ENCODE results near the gene LPIN3. TPM values are rescaled to one million over a fixed set of nuclear protein-coding genes. Genes with fewer than 3 reads are reported as not detected.

The LPIN3 gene
- total RNA-seq, 1 donor from 2014 or later, result 1.1 TPM

DNA sequence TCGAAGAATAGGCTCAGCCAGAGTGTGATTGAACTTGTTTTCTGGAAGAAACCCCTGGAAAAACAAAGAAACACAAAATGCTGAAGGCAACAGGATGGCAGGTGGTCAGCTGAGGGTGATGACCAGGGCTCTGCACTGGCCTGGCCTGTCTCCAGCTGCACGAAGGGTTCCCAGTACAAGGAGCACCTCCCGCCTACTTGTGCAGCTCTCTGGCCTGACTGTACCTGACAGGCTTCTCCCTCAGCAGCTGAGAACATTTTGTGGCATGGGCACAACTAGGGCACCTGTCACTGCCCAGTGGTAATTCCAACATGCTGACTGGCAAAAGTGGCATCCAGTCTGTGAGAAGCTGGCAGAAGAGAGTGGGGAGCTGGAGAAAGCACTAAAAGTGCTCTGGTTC, 64.8 kb downstream of the LPIN3 start:
- no peak overlapping the region for H3K4me3 Mint-ChIP-seq
- H3K27ac Mint-ChIP-seq, result no peak overlapping the region
- H3K9me3 Mint-ChIP-seq, result no peaks in the 10 kb centered on the region
- H3K36me3 Mint-ChIP-seq (ENCODE audit: low read depth), result peaks cover 17% of the 10 kb centered on the region
- intact Hi-C loops (cut with micrococcal nuclease), result no loop called here
- H3K4me1 Mint-ChIP-seq (ENCODE audit: low read depth), result peaks cover 24% of the 10 kb centered on the region
- no peaks in the 10 kb centered on the region for H3K27me3 Mint-ChIP-seq (ENCODE audit: insufficient read depth)
- no peak for DNase-seq (ENCODE audit: low spot score)

DNA sequence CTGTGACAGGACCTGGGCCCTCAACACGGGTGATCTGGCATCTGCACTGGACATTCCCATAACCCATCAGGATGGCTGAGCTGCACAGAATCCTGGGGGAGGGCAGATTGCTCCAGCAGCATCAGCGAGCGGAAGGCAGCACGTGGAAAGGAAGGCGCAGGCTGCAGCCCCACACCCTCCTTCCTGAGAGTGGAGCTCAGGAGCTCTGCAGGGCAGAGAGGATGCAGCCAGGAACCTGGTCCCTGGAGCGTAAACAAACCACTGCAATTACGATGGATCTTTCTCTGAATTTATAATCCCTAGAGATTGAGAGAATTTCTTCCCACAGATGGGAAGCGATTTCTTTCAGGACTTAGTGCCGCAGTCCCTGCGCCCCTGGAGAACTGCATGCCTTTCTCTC, 65.7 kb downstream of the LPIN3 start:
- Mint-ChIP-seq H3K9me3 (no peaks in the 10 kb centered on the region), H3K27me3 (ENCODE audit: insufficient read depth) (no peaks in the 10 kb centered on the region)

GRCh38 chr20:41406896-41407444, 66.3 kb downstream of the LPIN3 start:
- Mint-ChIP-seq H3K27ac (no peak overlapping the region), H3K36me3 (ENCODE audit: low read depth) (peaks cover 20% of the 10 kb centered on the region), H3K27me3 (ENCODE audit: insufficient read depth) (no peaks in the 10 kb centered on the region), H3K4me1 (ENCODE audit: low read depth) (peaks cover 31% of the 10 kb centered on the region), H3K4me3 (no peak overlapping the region), H3K9me3 (no peaks in the 10 kb centered on the region)
- intact Hi-C loops (cut with micrococcal nuclease), result no loop called here
- no peak for DNase-seq (ENCODE audit: low spot score)

More for the DNA sequence above, 65.7 kb downstream of the LPIN3 start:
- Mint-ChIP-seq H3K27ac (no peak overlapping the region), H3K4me1 (ENCODE audit: low read depth) (peaks cover 25% of the 10 kb centered on the region), H3K36me3 (ENCODE audit: low read depth) (peaks cover 18% of the 10 kb centered on the region), H3K4me3 (no peak overlapping the region)
- intact Hi-C loops (cut with micrococcal nuclease), result no loop called here
- DNase-seq (ENCODE audit: low spot score), result no peak

DNA sequence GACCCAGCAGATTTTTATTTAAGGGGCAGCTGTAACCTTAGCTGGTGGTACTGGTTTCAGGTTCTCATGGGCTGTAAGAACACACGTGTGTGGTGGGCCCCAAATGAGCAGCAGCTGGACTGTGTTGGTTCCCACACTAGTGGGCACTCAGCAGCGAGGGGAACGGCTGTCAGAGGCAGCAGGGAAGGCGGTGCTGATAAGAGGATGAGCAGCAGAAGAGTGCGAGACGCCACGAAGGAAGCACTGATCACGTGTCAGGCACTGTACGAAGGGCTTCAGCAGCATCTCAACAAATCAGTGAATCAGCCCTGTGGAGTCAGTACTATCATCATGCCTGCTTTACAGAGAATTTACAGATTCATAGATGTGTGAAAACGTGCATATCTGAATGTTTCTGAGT, 67.0 kb downstream of the LPIN3 start:
- Mint-ChIP-seq H3K36me3 (ENCODE audit: low read depth) (peaks cover 24% of the 10 kb centered on the region), H3K4me1 (ENCODE audit: low read depth) (peaks cover 37% of the 10 kb centered on the region), H3K9me3 (no peaks in the 10 kb centered on the region), H3K4me3 (no peak overlapping the region), H3K27ac (no peak overlapping the region), H3K27me3 (ENCODE audit: insufficient read depth) (no peaks in the 10 kb centered on the region)
- intact Hi-C loops (cut with micrococcal nuclease), result no loop called here
- no peak for DNase-seq (ENCODE audit: low spot score)

- intact Hi-C loops (cut with micrococcal nuclease), result no loop called here
- peaks cover 40% of the 10 kb centered on the region for H3K4me1 Mint-ChIP-seq (ENCODE audit: low read depth)
- no peaks in the 10 kb centered on the region for H3K9me3 Mint-ChIP-seq
- H3K36me3 Mint-ChIP-seq (ENCODE audit: low read depth), result peaks cover 25% of the 10 kb centered on the region
- no peak overlapping the region for H3K27ac Mint-ChIP-seq
- H3K27me3 Mint-ChIP-seq (ENCODE audit: insufficient read depth), result no peaks in the 10 kb centered on the region
- H3K4me3 Mint-ChIP-seq, result peak overlapping the region; percentile 22
- peak; percentile 11 for DNase-seq (ENCODE audit: low spot score)
These were observed 67.7 kb downstream of the LPIN3 start for GRCh38 chr20:41408156-41408794.

GRCh38 chr20:41408986-41409385, 68.4 kb downstream of the LPIN3 start:
- Mint-ChIP-seq H3K27ac (no peak overlapping the region), H3K4me1 (ENCODE audit: low read depth) (peaks cover 46% of the 10 kb centered on the region), H3K4me3 (peak overlapping the region; percentile 22), H3K9me3 (no peaks in the 10 kb centered on the region), H3K27me3 (ENCODE audit: insufficient read depth) (no peaks in the 10 kb centered on the region), H3K36me3 (ENCODE audit: low read depth) (peaks cover 32% of the 10 kb centered on the region)
- DNase-seq (ENCODE audit: low spot score), result no peak
- intact Hi-C loops (cut with micrococcal nuclease), result no loop called here

Other genes starting within 250 kb of the LPIN3 start
- gene PLCG1, start 203.3 kb upstream of the LPIN3 start, total RNA-seq, result 203 and 205 TPM in 2 replicates
- gene ZHX3, start 23.1 kb upstream of the LPIN3 start, total RNA-seq, result 9.5 and 11.9 TPM in 2 replicates
- 0.65 and 0.69 TPM in 2 replicates for gene EMILIN3, start 26.0 kb downstream of the LPIN3 start, total RNA-seq

Data from activated T-helper 1 cell treated with anti-CD3 and anti-CD28 coated beads, Interleukin-12 subunit alpha, Interleukin-12 subunit beta, Interleukin-2, Interleukin-4 antibody, amounts not matched to agents 30 ng/mL and 10 ng/mL and 1 ng/mL, durations not matched to agents 14 hours and 24 hours and 36 hours (primary cell).